Measurements from ENCODE around the gene TTLL1. TPM values are rescaled to one million over a fixed set of nuclear protein-coding genes. Genes with fewer than 3 reads are reported as not detected.
A peak's percentile ranks its signal among the peaks of the same experiment; 100 is the strongest.

The TTLL1 gene
- total and polyA plus RNA-seq, 7 donors, result 1.2 to 4.9 (median 2.2) TPM

DNA sequence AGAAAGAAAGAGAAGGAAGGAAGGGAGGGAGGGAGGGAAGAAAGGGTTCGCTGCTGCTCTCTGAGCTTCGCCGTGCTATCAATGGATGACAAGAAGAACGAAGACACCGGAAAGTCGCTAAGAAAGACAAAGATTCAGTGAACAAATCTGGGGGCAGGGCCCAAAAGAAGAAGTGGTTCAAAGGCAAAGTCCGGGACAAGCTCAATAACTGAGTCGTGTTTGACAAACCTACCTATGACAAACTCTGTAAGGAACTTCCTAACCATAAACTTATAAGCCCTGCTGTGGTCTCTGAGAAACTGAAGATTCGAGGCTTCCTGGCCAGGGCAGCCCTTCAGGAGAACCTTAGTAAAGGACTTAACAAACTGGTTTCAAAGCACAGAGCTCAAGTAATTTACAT lies 2.9 kb upstream of the TTLL1 start:
- Histone ChIP-seq H3K4me1 (no peaks in the 10 kb centered on the region), H3K27me3 (ENCODE audit: insufficient read depth in 3 of 3, low read length in 2 of 3) (no peaks in the 10 kb centered on the region), H3K4me3 (no peak overlapping the region), H3K27ac (no peak overlapping the region), H3K36me3 (ENCODE audit: insufficient read depth in 1 of 2, low read depth in 1 of 2) (no peaks in the 10 kb centered on the region), H3K9me3 (peaks cover 6% of the 10 kb centered on the region)
- WGBS, 3 donors, result 77 to 83% (median 81%) methylated on average over 9 of the region's 9 CpGs
- ATAC-seq (no peak), DNase-seq (no peak)
- intact Hi-C loops (cut with DNase I), result loop anchor here in 1 of 2 donors (5.0 to 10.0 kb wide), 2 partner anchors 225 to 307 kb away; no protein-coding TSS in a partner anchor
- TF ChIP-seq, protein P1, sequence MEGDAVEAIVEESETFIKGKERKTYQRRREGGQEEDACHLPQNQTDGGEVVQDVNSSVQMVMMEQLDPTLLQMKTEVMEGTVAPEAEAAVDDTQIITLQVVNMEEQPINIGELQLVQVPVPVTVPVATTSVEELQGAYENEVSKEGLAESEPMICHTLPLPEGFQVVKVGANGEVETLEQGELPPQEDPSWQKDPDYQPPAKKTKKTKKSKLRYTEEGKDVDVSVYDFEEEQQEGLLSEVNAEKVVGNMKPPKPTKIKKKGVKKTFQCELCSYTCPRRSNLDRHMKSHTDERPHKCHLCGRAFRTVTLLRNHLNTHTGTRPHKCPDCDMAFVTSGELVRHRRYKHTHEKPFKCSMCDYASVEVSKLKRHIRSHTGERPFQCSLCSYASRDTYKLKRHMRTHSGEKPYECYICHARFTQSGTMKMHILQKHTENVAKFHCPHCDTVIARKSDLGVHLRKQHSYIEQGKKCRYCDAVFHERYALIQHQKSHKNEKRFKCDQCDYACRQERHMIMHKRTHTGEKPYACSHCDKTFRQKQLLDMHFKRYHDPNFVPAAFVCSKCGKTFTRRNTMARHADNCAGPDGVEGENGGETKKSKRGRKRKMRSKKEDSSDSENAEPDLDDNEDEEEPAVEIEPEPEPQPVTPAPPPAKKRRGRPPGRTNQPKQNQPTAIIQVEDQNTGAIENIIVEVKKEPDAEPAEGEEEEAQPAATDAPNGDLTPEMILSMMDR (IDR thresholded peaks at IDR 0.05), result no peak

DNA sequence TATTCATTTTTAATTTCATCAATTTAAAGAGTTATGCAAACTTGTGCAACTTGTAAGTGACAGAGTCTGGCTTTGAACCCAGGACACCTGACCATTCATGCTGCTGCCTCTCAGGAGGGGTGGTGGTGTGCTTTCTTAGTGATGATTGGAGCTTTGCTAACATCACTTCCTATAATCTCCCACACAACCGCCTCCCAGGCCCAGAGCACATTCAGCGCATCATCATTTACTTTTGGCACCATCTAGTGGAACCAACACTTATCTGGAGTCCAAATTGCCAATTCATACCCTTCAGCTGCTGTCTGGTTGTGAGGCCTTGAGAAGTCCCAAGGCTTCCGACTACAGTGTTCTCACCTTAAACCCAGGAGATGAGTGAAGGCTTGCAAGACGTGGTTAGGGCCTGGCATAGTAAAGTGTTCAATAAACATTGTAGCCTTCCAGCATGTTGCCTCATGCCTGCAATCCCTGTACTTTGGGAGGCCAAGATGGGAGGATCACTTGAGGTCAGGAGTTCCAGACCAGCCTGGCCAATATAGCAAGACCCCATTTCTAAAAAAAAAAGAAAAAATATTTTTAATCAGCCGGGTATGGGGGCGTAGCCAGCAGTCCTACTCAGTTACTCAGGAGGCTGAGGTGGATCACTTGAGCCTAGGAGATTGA lies 1.1 kb upstream of the TTLL1 start:
- Histone ChIP-seq H3K9me3 (no peaks in the 10 kb centered on the region), H3K36me3 (ENCODE audit: insufficient read depth in 1 of 2, low read depth in 1 of 2) (no peaks in the 10 kb centered on the region), H3K27me3 (ENCODE audit: insufficient read depth in 3 of 3, low read length in 2 of 3) (no peaks in the 10 kb centered on the region), H3K4me3 (no peak overlapping the region), H3K4me1 (no peaks in the 10 kb centered on the region), H3K27ac (no peak overlapping the region)
- TF ChIP-seq, protein P1 (IDR thresholded peaks at IDR 0.05), result no peak
- intact Hi-C loops (cut with DNase I), result loop anchor here in 1 of 2 donors (5.0 to 10.0 kb wide), 2 partner anchors 223 to 305 kb away; no protein-coding TSS in a partner anchor
- peak; percentile 44 to 75 (median 65) for ATAC-seq
- 50 to 58% (median 58%) methylated on average over 6 of the region's 6 CpGs for WGBS, 3 donors
- DNase-seq, result peak in 1 of 2 donors; percentile 43

DNA sequence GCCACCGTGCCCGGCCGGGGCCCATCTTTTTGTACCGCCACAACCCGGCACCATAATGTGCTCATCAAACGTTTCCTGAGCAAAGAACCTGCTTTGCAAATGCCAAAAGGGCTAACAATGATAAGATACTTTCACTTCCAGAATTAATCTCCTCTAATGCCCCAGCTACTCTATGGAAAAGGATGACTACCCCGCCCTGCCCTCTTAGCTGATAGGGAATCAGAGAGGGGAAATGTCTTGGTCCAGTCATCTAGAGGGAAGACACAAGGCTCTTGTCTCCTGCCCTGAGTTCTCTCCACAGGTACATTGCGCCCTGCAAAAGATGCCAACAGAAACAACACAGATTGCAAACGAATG lies 586 bp downstream of the TTLL1 start:
- TF ChIP-seq, protein P1 (IDR thresholded peaks at IDR 0.05), result no peak
- no peak for ATAC-seq
- Histone ChIP-seq H3K36me3 (ENCODE audit: insufficient read depth in 1 of 2, low read depth in 1 of 2) (no peaks in the 10 kb centered on the region), H3K27me3 (ENCODE audit: insufficient read depth in 3 of 3, low read length in 2 of 3) (no peaks in the 10 kb centered on the region), H3K4me1 (no peaks in the 10 kb centered on the region), H3K9me3 (no peaks in the 10 kb centered on the region), H3K4me3 (peak overlapping the region; percentile 76), H3K27ac (no peak overlapping the region)
- DNase-seq, result no peak
- 56 to 61% (median 60%) methylated on average over 9 of the region's 9 CpGs for WGBS, 3 donors
- intact Hi-C loops (cut with DNase I), result loop anchor here in 1 of 2 donors (5.0 kb wide), 1 partner anchor 76 kb away; no protein-coding TSS in a partner anchor

DNA sequence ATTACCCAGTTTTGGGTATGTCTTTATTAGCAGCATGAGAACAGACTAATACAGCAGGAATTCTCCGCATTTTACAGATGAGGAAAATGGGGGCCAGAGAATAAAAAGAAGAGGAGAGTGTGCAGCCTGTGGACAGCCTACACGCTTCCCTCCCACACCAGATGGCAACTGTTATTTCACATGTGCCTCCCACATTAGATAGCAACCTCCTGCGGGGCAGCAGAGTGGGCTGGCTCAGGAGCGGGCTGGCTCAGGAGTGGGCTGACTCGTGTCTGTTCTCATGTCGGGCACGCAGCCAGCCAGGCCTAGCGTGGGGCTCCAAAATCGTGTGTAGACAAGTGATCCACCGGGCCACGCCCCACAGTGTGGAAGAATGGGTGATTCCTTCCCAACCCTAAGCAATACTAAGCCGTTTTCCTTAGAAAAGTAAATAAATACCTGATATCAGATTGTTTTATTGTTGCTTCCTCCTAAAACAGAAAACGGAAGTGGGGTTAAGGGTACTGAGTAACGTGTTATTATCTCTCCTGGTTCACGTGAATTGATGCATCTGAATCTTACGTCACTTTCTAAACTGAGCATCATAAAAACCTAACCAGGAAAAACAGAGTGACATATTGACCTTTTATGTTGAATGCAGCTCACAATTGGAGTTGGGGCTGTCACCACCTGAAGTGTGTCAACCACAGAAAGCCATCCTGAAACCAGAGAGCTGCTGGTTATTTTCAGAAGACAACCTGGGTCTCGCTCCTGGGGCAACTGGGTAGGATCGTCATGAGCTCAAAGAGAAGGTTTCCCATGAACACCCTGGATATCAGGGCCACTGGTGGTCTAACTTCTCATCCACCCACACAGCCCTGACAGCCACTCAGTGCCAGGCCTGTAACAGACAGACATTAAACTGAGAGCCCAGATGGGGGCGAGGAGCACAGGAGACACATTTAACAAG lies 3.3 kb downstream of the TTLL1 start:
- H3K4me1 ChIP-seq, result no peaks in the 10 kb centered on the region
- H3K36me3 ChIP-seq (ENCODE audit: insufficient read depth in 1 of 2, low read depth in 1 of 2), result no peaks in the 10 kb centered on the region
- no peak overlapping the region for H3K27ac ChIP-seq
- H3K4me3 ChIP-seq, result no peak overlapping the region
- DNase-seq (no peak), ATAC-seq (no peak)
- TF ChIP-seq, protein P1 (IDR thresholded peaks at IDR 0.05), result no peak
- H3K27me3 ChIP-seq (ENCODE audit: insufficient read depth in 3 of 3, low read length in 2 of 3), result no peaks in the 10 kb centered on the region
- H3K9me3 ChIP-seq, result no peaks in the 10 kb centered on the region
- WGBS, 3 donors, result 81 to 88% (median 82%) methylated on average over 19 of the region's 19 CpGs
- intact Hi-C loops (cut with DNase I), result loop anchor here in 1 of 2 donors (5.0 kb wide), 1 partner anchor 74 kb away; no protein-coding TSS in a partner anchor

Data from psoas muscle (tissue), 8 donors.